SU-DHL-6 (cell line): Measurements from ENCODE around the gene NUP153.

Experiments
- CTCF ChIP-seq: fragments of 200-600 bp; sonication (generic); IDR thresholded peaks from one replicate; pipeline ENCODE4 v1.5.1; 2017; ENCODE audit warnings: antibody characterized with exemption, mild to moderate bottlenecking, low read length, moderate library complexity; ENCODE audit not compliant: insufficient read depth, poor library complexity, severe bottlenecking
- EZH2phosphoT487 ChIP-seq: fragments of 200-600 bp; sonication (generic), shearing (Covaris generic); conservative IDR thresholded peaks from 2 replicates; pipeline ENCODE4 v1.6.1; 2018; ENCODE audit warnings: mild to moderate bottlenecking, antibody characterized with exemption, low read length, moderate library complexity, mixed read lengths

GRCh38 chr6:17574866-17575560, 131.7 kb downstream of the NUP153 start:
- no peak for TF ChIP-seq CTCF
- no peak for TF ChIP-seq EZH2phosphoT487
